GM12878 (cell line): Measurements from ENCODE around the gene TNRC18. TPM values are rescaled to one million over a fixed set of nuclear protein-coding genes. Genes with fewer than 3 reads are reported as not detected.
A peak's percentile ranks its signal among the peaks of the same experiment; 100 is the strongest.

Source experiments
- ATAC-seq: fragments of 200-7000 bp; cut with Tn5 transposase; 3 replicates; pipeline ENCODE4 v1.9.1; 2020; ENCODE audit warnings: mild to moderate bottlenecking, moderate library complexity
- BruUV-seq: library from RNA; stranded (reverse); fragments of 400-500 nt; replicated peaks from 2 replicates; lab custom pipeline; 2021; lab: Mats Ljungman, UMichigan
- CTCF ChIA-PET: fragments of 300-600 bp; sonication (Branson Sonifier 250); formaldehyde crosslinking; extraction: SDS; loops from one replicate; lab custom pipeline; 2021; ENCODE audit warnings: inconsistent platforms; lab: Yijun Ruan, JAX
- POLR2A ChIA-PET: fragments of 350-600 bp; formaldehyde crosslinking; extraction: SDS; loops from one replicate; lab custom pipeline; 2021; ENCODE audit warnings: inconsistent platforms; lab: Charles Lee
- RAD21 ChIA-PET: fragments of 300-600 bp; sonication (Branson Sonifier 250); formaldehyde crosslinking; loops from one replicate; lab custom pipeline; 2023; ENCODE audit warnings: antibody characterized with exemption; ENCODE audit not compliant: unreplicated experiment; lab: Charles Lee
- SMC1A ChIA-PET: fragments of 300-600 bp; sonication (Branson Sonifier 250); formaldehyde crosslinking; loops from one replicate; lab custom pipeline; 2023; ENCODE audit not compliant: unreplicated experiment, uncharacterized antibody; lab: Charles Lee
- DNase-seq: peaks from one replicate; pipeline ENCODE4 v3.0.0-alpha.2; 2011; ENCODE audit warnings: low read depth, low spot score
- FAIRE-seq: peaks from 3 replicates; lab custom pipeline; 2011; peaks lifted over from hg19 to GRCh38; lab: Jason Lieb, UNC
- H2AFZ ChIP-seq: 2 replicates; pipeline ENCODE4 v1.6.0; 2011; ENCODE audit warnings: low read depth, low read length, control low read depth; ENCODE audit not compliant: control insufficient read depth
- H3K27ac ChIP-seq: 2 replicates; pipeline ENCODE4 v1.5.1; 2011; ENCODE audit warnings: control low read depth; ENCODE audit not compliant: control insufficient read depth, insufficient read depth
- H3K27me3 ChIP-seq, 2 experiments: replicated peaks in 1 of 2; 2 replicates each; pipeline versions ENCODE4 v1.6.0 to v1.6.1; 2011; ENCODE audit warnings: low read length in 1 of 2; ENCODE audit not compliant: control insufficient read depth in 2 of 2, insufficient read depth in 2 of 2
- H3K36me3 ChIP-seq, 2 experiments: 2 replicates each; pipeline ENCODE4 v1.5.1; 2011; ENCODE audit warnings: low read length in 1 of 2; ENCODE audit not compliant: control insufficient read depth in 2 of 2, insufficient read depth in 2 of 2
- H3K4me1 ChIP-seq: 2 replicates; pipeline ENCODE4 v1.6.1; 2011; ENCODE audit warnings: mild to moderate bottlenecking, low read length, moderate library complexity, mixed read lengths; ENCODE audit not compliant: control insufficient read depth, insufficient read depth
- H3K4me2 ChIP-seq: 2 replicates; pipeline ENCODE4 v1.6.0; 2011; ENCODE audit warnings: control low read depth; ENCODE audit not compliant: control insufficient read depth, insufficient read depth
- H3K4me3 ChIP-seq: fragments of 200-600 bp; sonication (generic); 2 replicates; pipeline ENCODE4 v1.5.1; 2016
- H3K79me2 ChIP-seq: 2 replicates; pipeline ENCODE4 v1.6.0; 2011; ENCODE audit warnings: low read length; ENCODE audit not compliant: control insufficient read depth, insufficient read depth
- H3K9ac ChIP-seq: 2 replicates; pipeline ENCODE4 v1.8.0; 2011; ENCODE audit warnings: low read length, control low read depth, mixed read lengths; ENCODE audit not compliant: control insufficient read depth, insufficient read depth
- H3K9me3 ChIP-seq: replicated peaks from 3 replicates; pipeline ENCODE4 v1.5.1; 2011; ENCODE audit warnings: mild to moderate bottlenecking, low read length; ENCODE audit not compliant: control insufficient read depth, insufficient read depth
- H4K20me1 ChIP-seq: 2 replicates; pipeline ENCODE4 v1.6.0; 2011; ENCODE audit not compliant: control insufficient read depth, insufficient read depth
- BACH1 ChIP-seq: fragments of 450-650 bp; IDR thresholded peaks from 2 replicates; pipeline ENCODE4 v1.6.1; 2017; ENCODE audit warnings: mild to moderate bottlenecking, borderline replicate concordance
- CEBPB ChIP-seq, 2 experiments: fragments of 150-350 bp in 1 of 2; IDR thresholded peaks; 2 replicates each; pipeline ENCODE4 v1.6.1; 2012 to 2014; ENCODE audit warnings: low read depth in 2 of 2, low read length in 2 of 2, borderline replicate concordance in 1 of 2, inconsistent platforms in 1 of 2
- CUX1 ChIP-seq: IDR thresholded peaks from 2 replicates; pipeline ENCODE4 v1.6.1; 2012; ENCODE audit warnings: improper control_type of control experiment, low read depth, low read length; ENCODE audit not compliant: insufficient replicate concordance
- EP300 ChIP-seq, 2 experiments: fragments of 150-350 bp in 1 of 2; IDR thresholded peaks; 2 replicates each; pipeline ENCODE4 v1.6.1; 2011 to 2012; ENCODE audit warnings: low read depth in 2 of 2, low read length in 2 of 2, borderline replicate concordance in 1 of 2, improper control_type of control experiment in 1 of 2, inconsistent platforms in 1 of 2; ENCODE audit not compliant: control insufficient read depth in 1 of 2
- EZH2 ChIP-seq: IDR thresholded peaks from 2 replicates; pipeline ENCODE4 v1.6.1; 2012; ENCODE audit warnings: low read depth, mild to moderate bottlenecking, control low read depth, inconsistent platforms, low read length, borderline replicate concordance; ENCODE audit not compliant: control insufficient read depth
- FOXM1 ChIP-seq: IDR thresholded peaks from 2 replicates; pipeline ENCODE4 v1.6.1; 2012; ENCODE audit warnings: low read depth, mild to moderate bottlenecking, inconsistent platforms, low read length, moderate library complexity
- IRF3 ChIP-seq: fragments of 450-650 bp; IDR thresholded peaks from 2 replicates; pipeline ENCODE4 v1.6.1; 2014; ENCODE audit warnings: mild to moderate bottlenecking
- LARP7 ChIP-seq: fragments of 450-650 bp; IDR thresholded peaks from 2 replicates; pipeline ENCODE4 v1.6.1; 2017; ENCODE audit warnings: mild to moderate bottlenecking
- STAT1 ChIP-seq: fragments of 450-650 bp; conservative IDR thresholded peaks from 2 replicates; pipeline ENCODE4 v1.6.1; 2014; ENCODE audit warnings: antibody characterized with exemption, mild to moderate bottlenecking
- SUZ12 ChIP-seq: fragments of 200-600 bp; sonication (generic); IDR thresholded peaks from one replicate; pipeline ENCODE4 v1.6.1; 2018; ENCODE audit warnings: antibody characterized with exemption, mild to moderate bottlenecking; ENCODE audit not compliant: unreplicated experiment
- WGBS: methylation state at CpG from one replicate; pipeline ENCODE4 v1.1.6; 2016; ENCODE audit warnings: low lambda C conversion rate; ENCODE audit not compliant: insufficient replicate concordance, insufficient coverage; ENCODE audit errors: missing lambda C conversion rate; 5-methylcytosine and 5-hydroxymethylcytosine counted together
- in situ Hi-C: fragments of 300-500 bp; cut with MboI; formaldehyde crosslinking; loops from 9 replicates; pipeline ENCODE4 v1.14.3; 2018; ENCODE audit warnings: mixed read lengths
- intact Hi-C: fragments of 100-400 bp; cut with micrococcal nuclease; formaldehyde crosslinking; loops from one replicate; pipeline ENCODE4 v1.14.2; 2022; ENCODE audit not compliant: unreplicated experiment
- polyA plus RNA-seq, 11 experiments: library from polyadenylated mRNA; depleted of rRNA in 4 of 11; unstranded in 6 of 11; stranded (reverse) in 5 of 11; fragments of >200 nt; fragmentation: Nextera tagmentation in 4 of 11; fragmentation: Illumina TruSeq in 1 of 11; extraction: Ambion mirVana in 4 of 11; extraction: Trizol in 1 of 11; gene quantifications; 1 replicate in 1 of 11; 2 replicates in 10 of 11; pipeline versions ENCODE4 v1.2.1 to v1.2.3, GENCODE V29; 2011 to 2016; ENCODE audit warnings: inconsistent platforms in 2 of 11, missing spikeins in 2 of 11, low read depth in 1 of 11
- total RNA-seq, 4 experiments: library from RNA; depleted of rRNA in 3 of 4; stranded (reverse); fragments of >200 nt in 3 of 4; fragmentation: Illumina TruSeq in 1 of 4; extraction: Trizol in 1 of 4; gene quantifications; 2 replicates each; pipeline versions ENCODE4 v1.2.1 to v1.2.3, GENCODE V29; 2013 to 2021

The TNRC18 gene
- total and polyA plus RNA-seq, 10 of the 15 experiments (the other 5 are each of a cell fraction or from before 2014, with no cell fraction given), result 0.02 to 31.7 (median 5.4) TPM

- in situ Hi-C loops (no loop called here), intact Hi-C loops (no loop called here)
- DNase-seq (no peak), ATAC-seq (no peak; the same call in 2 of the 3 replicates), FAIRE-seq (no peak)
- RAD21 ChIA-PET, result interaction anchor here (0.9 to 1.9 kb wide), 3 partner anchors 14 to 181 kb away, joined by 3 to 6 read pairs (median 3); no protein-coding TSS in a partner anchor
- H3K9me3 ChIP-seq, result no peaks in the 10 kb centered on the region
- peaks cover 10% of the 10 kb centered on the region for H3K4me1 ChIP-seq
- no peaks in the 10 kb centered on the region for H4K20me1 ChIP-seq
- no peaks in the 10 kb centered on the region for H3K79me2 ChIP-seq
- H3K36me3 ChIP-seq, result no peaks in the 10 kb centered on the region
- BruUV-seq, result no TSS peak
- no peak overlapping the region for H2AFZ ChIP-seq
- 0 out of 2 replicates have a peak, but pooled peaks have one; percentile 5 for TF ChIP-seq EZH2
- TF ChIP-seq IRF3, result no peak
- no peak for TF ChIP-seq CUX1
- no peak for TF ChIP-seq EP300 (IDR thresholded peaks at IDR 0.05; ENCODE audit: borderline replicate concordance in 1 of 2, control insufficient read depth in 1 of 2, low read depth in 2 of 2, low read length in 2 of 2)
- TF ChIP-seq SUZ12, result peak; percentile 98
- 0 out of 2 replicates have a peak, but pooled peaks have one; percentile 68 for TF ChIP-seq LARP7
- TF ChIP-seq STAT1, result no peak
- no peak for TF ChIP-seq BACH1
- TF ChIP-seq CEBPB (IDR thresholded peaks at IDR 0.05; ENCODE audit: borderline replicate concordance in 1 of 2, low read depth in 2 of 2, low read length in 2 of 2), result no peak
- TF ChIP-seq FOXM1, result no peak
- H3K4me3 ChIP-seq, result peak overlapping the region; percentile 67; the same call in 1 of the 2 replicates
- H3K9ac ChIP-seq, result no peak overlapping the region
- CTCF ChIA-PET, result interaction anchor here (1.9 kb wide), 2 partner anchors 16 to 24 kb away, joined by 7 to 14 read pairs; no protein-coding TSS in a partner anchor
- peaks cover 33 to 60% of the 10 kb centered on the region in 2 experiments for H3K27me3 ChIP-seq
- peak overlapping the region; percentile 52 for H3K4me2 ChIP-seq
- WGBS, result 3% methylated on average over 73 of the region's 93 CpGs
- POLR2A ChIA-PET, result interaction anchor here (0.6 to 2.8 kb wide), 8 partner anchors 21 to 187 kb away, joined by 3 to 19 read pairs (median 3); no protein-coding TSS in a partner anchor
- SMC1A ChIA-PET, result interaction anchor here (1.2 to 1.7 kb wide), 3 partner anchors 14 to 24 kb away, joined by 3 to 14 read pairs (median 4); no protein-coding TSS in a partner anchor
- H3K27ac ChIP-seq, result no peak overlapping the region
Observed at GRCh38 chr7:5420881-5421713, 2.5 kb downstream of the TNRC18 start.
